ENCODE data around the gene CARD10.

GRCh38 chr22:37562049-37562875 lies 43.0 kb upstream of the CARD10 start:
- TF ChIP-seq CTCF (IDR thresholded peaks at IDR 0.05) (no peak), POLR2A (IDR thresholded peaks at IDR 0.05) (no peak)

All from body of pancreas (tissue), 4 donors.